Subcutaneous adipose tissue (tissue), 4 donors: ENCODE data around the gene LSM14A. TPM values are rescaled to one million over a fixed set of nuclear protein-coding genes. Genes with fewer than 3 reads are reported as not detected.

ENCODE experiments used
- CTCF ChIP-seq: fragments of 450-650 bp; IDR thresholded peaks from one replicate; pipeline ENCODE4 v1.5.1; 2016; ENCODE audit warnings: low read depth, mild to moderate bottlenecking, control low read depth, antibody characterized with exemption, moderate library complexity
- total RNA-seq, 4 donors: library from RNA; depleted of rRNA; stranded (reverse); fragments of >200 nt; gene quantifications; one replicate each; pipeline ENCODE4 v1.1.0, GENCODE V29; 2016

The LSM14A gene
- total RNA-seq, 4 donors from 2014 or later = 60.9 to 113 (median 89.1) TPM

DNA sequence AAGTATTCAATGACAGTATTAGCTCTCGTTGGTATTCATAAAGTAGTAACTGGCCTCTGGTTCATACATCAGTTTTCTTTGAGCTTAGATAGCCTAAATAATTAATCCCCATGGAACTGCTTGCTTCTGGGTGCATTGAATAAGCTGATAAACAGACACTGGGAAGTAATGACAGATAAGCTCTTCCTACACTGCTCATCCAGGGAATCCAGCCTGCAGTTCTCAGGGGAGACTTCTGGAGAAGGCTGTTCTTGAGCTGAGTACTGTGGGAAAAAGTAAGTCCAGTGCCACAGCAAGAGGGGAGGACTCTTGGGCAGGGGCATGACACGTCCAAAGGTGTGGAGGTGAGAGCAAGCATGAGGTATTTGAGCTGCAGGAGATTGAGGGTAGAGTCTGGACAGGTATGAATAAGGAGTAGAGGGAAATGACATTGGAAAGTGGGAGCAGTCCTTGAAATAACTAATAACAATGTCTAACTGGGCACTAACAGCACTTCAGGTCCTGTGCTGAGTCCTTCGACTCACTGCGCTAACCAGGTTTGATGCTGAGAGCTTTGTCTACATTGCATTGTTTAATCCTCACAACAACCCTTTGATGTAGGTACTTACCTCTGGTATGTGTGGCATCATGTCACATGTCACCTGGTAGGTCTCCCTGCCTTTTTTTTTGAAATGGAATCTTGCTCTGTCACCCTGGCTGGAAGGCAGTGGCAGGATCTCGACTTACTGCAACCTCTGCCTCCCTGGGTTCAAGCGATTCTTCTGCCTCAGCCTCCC is 89.2 kb downstream of the LSM14A start:
- TF ChIP-seq CTCF = no peak

GRCh38 chr19:34263745-34264237 is 91.5 kb downstream of the LSM14A start:
- TF ChIP-seq CTCF = no peak

DNA sequence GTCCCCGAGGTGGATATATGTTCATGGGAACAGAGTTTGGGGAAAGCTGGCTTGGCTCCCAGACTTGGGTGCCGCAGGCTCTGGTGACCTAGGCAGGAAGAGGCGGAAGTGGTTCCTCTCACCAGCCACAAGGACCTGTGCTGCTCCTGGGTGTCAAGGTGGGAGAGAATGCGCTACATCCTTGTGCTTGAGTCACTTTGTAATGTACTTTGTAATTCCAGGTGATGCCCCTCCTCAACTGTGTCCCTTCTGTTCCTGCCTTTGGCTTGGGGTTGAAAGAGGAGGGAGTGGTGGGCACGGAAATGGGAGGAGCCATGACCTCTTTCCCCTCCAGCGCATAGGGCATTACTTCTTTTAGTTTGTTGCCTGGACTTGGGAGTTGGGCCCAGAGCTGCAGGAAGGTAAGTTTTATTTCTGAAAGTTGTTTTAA is 92.9 kb downstream of the LSM14A start:
- TF ChIP-seq CTCF = no peak

DNA sequence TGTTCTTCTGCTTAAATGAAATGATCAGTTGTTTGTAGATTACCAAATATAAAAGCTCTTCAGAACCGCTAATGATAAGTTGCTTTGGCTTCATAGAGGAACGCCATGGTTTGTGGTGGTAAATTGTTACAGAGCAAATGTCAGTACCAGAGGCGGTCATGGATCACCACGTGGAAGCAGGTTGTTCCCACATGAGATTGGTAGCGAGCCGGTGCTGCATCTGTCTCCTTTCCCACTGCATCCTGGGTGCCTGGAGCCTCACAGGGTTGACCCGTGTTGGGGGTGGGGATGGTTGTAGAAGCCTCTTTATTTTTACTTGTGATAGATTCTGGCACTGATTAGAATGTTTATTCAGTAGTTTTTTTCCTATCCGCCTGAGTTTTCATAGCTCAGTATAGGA is 96.8 kb downstream of the LSM14A start:
- TF ChIP-seq CTCF = no peak

GRCh38 chr19:34269489-34269888 is 97.2 kb downstream of the LSM14A start:
- TF ChIP-seq CTCF = no peak

DNA sequence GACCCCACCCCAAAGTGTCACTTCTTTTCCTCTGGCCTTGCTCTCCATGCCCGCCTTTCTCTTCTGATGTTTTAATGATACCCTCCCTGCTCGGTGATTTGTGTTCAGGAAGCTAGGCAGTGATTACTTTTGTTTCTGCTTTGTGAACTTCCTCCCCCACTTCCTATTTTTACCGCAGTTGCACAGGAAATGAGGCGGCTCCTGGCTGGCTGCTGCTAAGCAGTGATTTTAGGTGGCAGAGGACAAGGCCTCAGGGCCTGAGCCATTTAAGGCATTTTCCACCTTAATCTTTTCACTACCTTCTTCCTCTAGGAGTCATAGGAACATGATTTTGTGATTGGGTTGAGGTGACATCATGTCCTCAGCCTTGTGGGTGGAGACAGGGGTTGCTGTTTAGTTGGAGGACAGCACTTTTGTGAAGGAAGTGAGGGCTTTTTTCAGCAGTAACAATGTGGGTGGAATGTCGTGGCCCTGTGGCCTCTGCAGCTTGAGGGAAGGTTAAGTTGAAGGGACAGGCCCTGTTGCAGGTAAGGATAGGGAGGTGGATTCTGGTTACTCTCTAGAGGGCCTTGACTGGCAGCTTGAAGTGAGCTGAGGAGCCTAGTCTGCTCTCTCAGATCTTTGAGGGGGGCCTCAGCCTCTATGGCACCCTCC is 97.8 kb downstream of the LSM14A start:
- no peak for TF ChIP-seq CTCF

- TF ChIP-seq CTCF = no peak
Observed at GRCh38 chr19:34273121-34273520, 100.8 kb downstream of the LSM14A start.
